Body of pancreas (tissue), 4 donors: Measurements from ENCODE around the gene ATP8A2.

Source experiments
- CTCF ChIP-seq, 7 experiments: fragments of 450-650 bp in 4 of 7; fragments of 200-600 bp in 3 of 7; sonication (generic) in 3 of 7; IDR thresholded peaks; one replicate each; pipeline ENCODE4 v1.5.1; 2016 to 2019; ENCODE audit warnings: antibody characterized with exemption in 7 of 7
- POLR2A ChIP-seq, 3 donors: fragments of 450-650 bp; IDR thresholded peaks; one replicate each; pipeline ENCODE4 v1.6.1; 2016; ENCODE audit warnings: antibody characterized with exemption in 3 of 3, mild to moderate bottlenecking in 2 of 3

GRCh38 chr13:25881971-25882451 lies 510.2 kb downstream of the ATP8A2 start:
- no peak for TF ChIP-seq CTCF (IDR thresholded peaks at IDR 0.05)
- no peak for TF ChIP-seq POLR2A (IDR thresholded peaks at IDR 0.05)
